Cardiac septum (tissue), 1 donor: Measurements from ENCODE around the gene RDH8. TPM values are rescaled to one million over a fixed set of nuclear protein-coding genes. Genes with fewer than 3 reads are reported as not detected.

ENCODE experiments used
- DNase-seq: peaks from one replicate; pipeline ENCODE4 v3.0.0-alpha.2; 2020; ENCODE audit warnings: low spot score
- intact Hi-C: fragments of 100-400 bp; cut with DNase I; formaldehyde crosslinking; loops from one replicate; pipeline ENCODE4 v1.14.0; 2022
- microRNA-seq: library from miRNA; unstranded; fragments of <30 nt; microRNA quantifications from one replicate; pipeline ENCODE4 v1.2.0, GENCODE V29; 2020
- total RNA-seq: library from RNA; stranded (reverse); fragmentation: NEBNext Ultra II Directional; extraction: Animal tissue kit (Norgen Biotek cat#: 25700); gene quantifications from one replicate; pipeline ENCODE4 v1.2.1, GENCODE V29; 2021
- donor health status: DM: no; HTN: no; CAD: no.

RDH8 gene
- total RNA-seq, 1 donor from 2014 or later = not detected

DNA sequence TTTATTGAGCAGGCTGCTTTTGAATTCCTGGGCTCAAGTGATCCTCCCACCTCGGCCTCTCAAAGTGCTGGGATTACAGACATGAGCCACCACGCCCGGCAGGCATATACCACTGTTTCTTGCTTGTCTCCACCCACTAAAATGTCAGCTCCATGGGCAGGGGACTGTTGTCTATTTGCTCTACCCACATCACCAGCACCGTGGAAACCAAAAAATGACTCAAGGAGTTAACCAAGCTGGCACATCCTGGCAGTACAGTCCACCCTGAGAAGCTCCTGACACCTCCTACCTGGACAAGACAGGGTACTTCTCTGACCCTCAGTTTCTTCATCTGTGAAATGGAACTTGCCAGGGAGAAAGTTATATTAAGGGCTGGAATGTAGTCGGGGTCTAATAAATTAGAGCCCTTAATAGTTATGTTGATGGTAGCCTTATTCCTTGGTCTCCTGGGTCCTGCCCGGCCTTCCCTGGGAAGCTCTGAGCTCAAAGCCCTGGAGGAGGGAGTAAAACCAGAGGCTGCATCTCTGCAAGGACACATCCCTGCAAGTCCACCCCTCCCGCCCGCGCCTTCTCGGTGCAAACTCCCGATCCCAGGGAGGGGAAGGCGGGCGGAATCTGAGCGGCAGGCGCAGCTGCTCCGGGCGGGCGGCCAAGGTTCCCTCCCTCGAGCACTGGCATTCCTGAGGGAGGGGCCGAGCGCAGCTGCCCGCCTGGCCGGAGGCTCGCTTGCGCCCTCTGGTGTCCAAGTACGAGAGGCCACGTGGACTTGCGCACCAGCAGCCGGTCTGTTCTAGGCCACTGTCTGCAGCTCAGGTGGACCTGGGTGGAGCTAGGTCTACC is 14.1 kb downstream of the RDH8 start:
- intact Hi-C loops = loop anchor here (2.0 to 5.0 kb wide), 2 partner anchors 80 to 93 kb away; no protein-coding TSS in a partner anchor
- peak; percentile 95 for DNase-seq

- intact Hi-C loops = no loop called here
- no peak for DNase-seq
Observed at GRCh38 chr19:10033614-10034013, 20.3 kb downstream of the RDH8 start.

DNA sequence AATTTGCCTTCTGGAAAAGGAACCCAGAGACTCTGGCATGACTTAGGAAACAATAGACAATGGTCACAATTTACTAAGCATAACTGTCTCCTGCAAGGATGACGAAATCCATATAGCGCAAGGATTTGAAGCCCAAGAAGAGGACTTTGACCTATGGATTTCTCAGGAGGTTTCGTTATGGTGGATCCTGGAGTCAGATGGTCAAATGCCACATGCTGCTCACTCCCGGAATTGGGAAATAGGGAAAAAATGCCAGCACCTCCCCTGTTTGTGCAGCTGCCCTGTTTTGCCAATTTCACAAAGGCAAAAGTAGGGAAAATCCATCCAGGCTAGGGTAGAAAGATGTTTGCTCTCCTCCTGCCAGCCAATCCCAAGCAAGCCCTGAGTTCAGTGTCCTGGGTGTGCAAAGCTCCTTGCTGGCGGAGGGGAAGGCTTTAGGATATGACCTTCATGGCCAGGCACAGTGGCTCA is 23.4 kb downstream of the RDH8 start:
- intact Hi-C loops = no loop called here

GRCh38 chr19:10037367-10037766 is 24.1 kb downstream of the RDH8 start:
- DNase-seq = no peak
- intact Hi-C loops = no loop called here

More for the DNA sequence above, 23.4 kb downstream of the RDH8 start:
- DNase-seq = no peak

DNA sequence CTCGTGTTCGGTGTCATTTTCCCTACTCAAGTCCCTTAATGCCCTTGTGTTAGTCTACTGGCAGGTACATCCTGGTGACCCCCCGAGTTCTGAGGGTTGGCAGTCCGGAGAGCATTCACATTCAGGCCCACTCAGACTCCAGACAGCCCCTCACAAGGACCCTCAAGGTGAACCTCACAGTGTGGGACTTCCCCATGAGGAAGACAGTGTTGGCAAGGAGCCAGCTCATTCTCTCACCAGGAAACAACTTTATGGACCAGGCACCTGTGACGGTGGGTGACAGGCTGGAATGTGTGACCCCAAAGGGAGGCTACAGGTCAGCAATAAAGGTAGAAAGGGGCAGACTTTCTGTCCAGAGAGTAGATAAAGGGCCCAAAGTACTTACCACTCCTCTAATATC is 24.5 kb downstream of the RDH8 start:
- intact Hi-C loops = no loop called here
- no peak for DNase-seq

- intact Hi-C loops = no loop called here
- DNase-seq = no peak
Observed at GRCh38 chr19:10043286-10043927, 30.1 kb downstream of the RDH8 start.

- no peak for DNase-seq
- intact Hi-C loops = no loop called here
Observed at GRCh38 chr19:10044390-10044789, 31.1 kb downstream of the RDH8 start.

GRCh38 chr19:10045371-10045770 is 32.1 kb downstream of the RDH8 start:
- DNase-seq = no peak
- intact Hi-C loops = no loop called here

DNA sequence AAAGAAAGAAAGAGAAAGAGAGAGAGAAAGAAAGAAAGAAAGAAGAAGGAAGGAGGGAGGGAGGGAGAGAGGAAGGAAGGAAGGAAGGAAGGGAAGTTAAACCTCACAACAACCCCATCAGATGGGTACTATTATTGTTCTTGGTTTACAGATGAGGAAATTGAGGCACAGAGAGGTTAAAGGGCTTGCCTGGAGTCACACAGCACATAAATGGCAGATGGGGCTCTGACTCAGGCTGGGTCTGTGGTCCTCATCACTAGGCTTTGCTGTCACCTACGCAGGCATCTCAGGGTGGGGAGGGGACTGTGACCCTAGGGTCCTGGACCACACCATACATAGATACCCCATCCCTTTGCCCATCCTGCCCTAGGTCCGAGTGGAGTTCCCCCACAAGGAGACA is 36.3 kb downstream of the RDH8 start:
- intact Hi-C loops = no loop called here

GRCh38 chr19:10052602-10053360 is 39.5 kb downstream of the RDH8 start:
- intact Hi-C loops = no loop called here
- no peak for DNase-seq

More for the DNA sequence above, 36.3 kb downstream of the RDH8 start:
- no peak for DNase-seq

DNA sequence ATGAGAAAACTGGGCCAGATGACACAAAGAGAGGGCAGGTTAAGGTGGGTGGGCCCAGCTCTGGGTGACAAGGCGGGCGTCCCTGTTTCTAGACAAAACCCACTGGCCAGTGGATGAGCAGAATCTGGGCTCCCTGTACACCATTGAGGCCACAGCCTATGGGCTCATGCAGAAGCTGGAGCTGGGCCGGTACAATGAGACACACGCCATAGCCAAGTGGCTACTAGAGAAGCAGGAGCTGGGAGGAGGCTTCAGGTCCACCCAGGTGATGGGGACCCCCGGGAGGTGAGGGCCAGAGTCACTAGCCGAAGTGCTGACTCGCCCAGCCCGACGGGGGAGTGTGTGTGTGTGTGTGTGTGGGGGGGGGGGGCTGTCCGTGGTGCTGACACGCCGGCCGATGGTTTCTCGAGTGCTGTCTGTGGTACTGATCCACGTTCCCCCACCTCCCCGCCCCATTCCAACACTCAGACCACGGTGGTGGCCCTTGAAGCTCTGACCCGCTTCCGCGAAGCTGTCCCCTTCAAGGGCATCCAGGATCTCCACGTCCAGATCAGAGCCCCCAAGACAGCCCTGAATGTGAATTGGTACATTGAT is 48.5 kb downstream of the RDH8 start:
- no peak for DNase-seq
- intact Hi-C loops = no loop called here

GRCh38 chr19:10068205-10068604 is 54.9 kb downstream of the RDH8 start:
- intact Hi-C loops = no loop called here
- no peak for DNase-seq

DNA sequence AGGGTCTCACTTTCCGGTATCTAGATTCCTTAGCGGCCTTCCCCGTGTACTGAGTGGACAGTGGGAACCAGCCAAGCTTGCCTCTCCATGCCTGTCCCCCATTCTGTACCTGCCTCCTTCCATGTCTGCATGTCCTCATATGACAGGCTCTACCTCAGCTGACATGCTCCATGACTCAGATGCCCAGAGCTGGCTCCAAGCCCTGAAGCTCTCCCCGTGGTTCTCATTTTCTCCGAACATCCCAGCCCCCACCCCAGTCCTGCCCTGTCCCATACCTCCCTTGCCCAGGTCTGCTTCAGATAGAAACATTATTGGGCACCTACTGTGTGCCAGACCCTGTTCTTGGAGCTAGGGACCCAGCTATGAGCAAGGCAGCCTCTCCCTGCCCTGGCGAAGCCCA is 55.8 kb downstream of the RDH8 start:
- no peak for DNase-seq
- intact Hi-C loops = no loop called here

DNA sequence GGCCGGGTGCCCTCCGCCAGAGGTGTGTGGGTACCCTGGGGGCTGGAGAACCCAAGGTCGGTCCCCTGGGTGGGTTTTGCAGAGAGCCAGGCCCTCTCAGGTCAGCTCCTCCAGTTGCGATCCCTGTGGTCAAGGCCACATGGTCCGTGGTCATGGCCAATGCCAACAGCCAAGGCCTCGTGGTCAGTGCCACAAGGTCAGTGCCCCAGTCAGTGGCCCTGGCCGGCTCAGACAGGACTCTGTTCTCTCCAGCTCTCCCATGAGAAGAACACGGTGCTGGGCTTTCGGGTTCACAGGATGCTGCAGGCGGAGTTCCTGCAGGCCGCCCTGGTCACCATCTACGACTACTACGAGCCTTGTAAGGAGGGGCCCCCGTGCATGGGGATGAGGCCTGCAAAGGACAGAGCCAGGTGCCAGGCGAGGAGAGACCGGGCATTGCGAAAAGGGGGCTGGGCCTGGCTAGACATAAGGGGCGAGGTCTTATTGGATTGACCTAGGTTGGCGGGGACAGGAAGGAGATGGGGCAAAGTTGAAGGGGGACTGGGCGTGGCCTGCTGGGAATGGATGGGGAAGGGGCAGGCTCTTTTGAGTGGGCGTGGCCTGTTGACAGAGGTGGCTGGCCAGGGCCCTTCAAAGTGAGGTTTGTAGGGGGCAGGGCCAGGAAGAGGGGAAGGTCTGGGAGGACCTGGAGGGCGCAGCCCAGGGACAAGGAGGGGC is 57.6 kb downstream of the RDH8 start:
- intact Hi-C loops = no loop called here
- no peak for DNase-seq

Small RNAs within 50 kb of the gene (microRNA-seq; reads per million reads assigned to microRNA genes)
- not detected for gene MIR5589

Other genes starting within 250 kb of the RDH8 start
- 10.5 TPM for gene ZNF846, start 244.7 kb upstream of the RDH8 start, total RNA-seq
- gene FBXL12, start 194.4 kb upstream of the RDH8 start, total RNA-seq = 17.0 TPM
- gene UBL5, start 185.6 kb upstream of the RDH8 start, total RNA-seq = 422 TPM
- 93.5 TPM for gene PIN1, start 178.2 kb upstream of the RDH8 start, total RNA-seq
- 4.1 TPM for gene OLFM2, start 77.0 kb upstream of the RDH8 start, total RNA-seq
- 8.9 TPM for gene COL5A3, start 3.0 kb upstream of the RDH8 start, total RNA-seq
- gene SHFL, start 72.8 kb downstream of the RDH8 start, total RNA-seq = 9.4 TPM
- 0.19 TPM for gene ANGPTL6, start 89.2 kb downstream of the RDH8 start, total RNA-seq
- gene PPAN, start 92.9 kb downstream of the RDH8 start, total RNA-seq = 29.5 TPM
- gene P2RY11, start 98.2 kb downstream of the RDH8 start, total RNA-seq = 10.0 TPM
- gene EIF3G, start 106.4 kb downstream of the RDH8 start, total RNA-seq = 126 TPM
- gene DNMT1, start 181.5 kb downstream of the RDH8 start, total RNA-seq = 27.3 TPM
- 3.6 TPM for gene S1PR2, start 217.8 kb downstream of the RDH8 start, total RNA-seq
- gene MRPL4, start 238.7 kb downstream of the RDH8 start, total RNA-seq = 71.8 TPM